Hematopoietic multipotent progenitor cell (in vitro differentiated cells): ENCODE measurements around the gene KCNQ4. TPM values are rescaled to one million over a fixed set of nuclear protein-coding genes. Genes with fewer than 3 reads are reported as not detected.

ENCODE experiments used
- DNase-seq, 3 donors: peaks; one replicate each; pipeline ENCODE4 v3.0.0-alpha.2; 2011 to 2015; ENCODE audit warnings: low read depth in 2 of 3, low spot score in 2 of 3
- total RNA-seq: library from RNA; depleted of rRNA; stranded (reverse); fragments of >200 nt; gene quantifications from one replicate; pipeline ENCODE4 v1.2.3, GENCODE V29; 2012

The KCNQ4 gene
- total RNA-seq, 1 donor, result 0.54 TPM

GRCh38 chr1:40818264-40818961, 34.8 kb downstream of the KCNQ4 start:
- peak; percentile 66 to 79 (median 74) for DNase-seq

GRCh38 chr1:40819101-40819500, 35.5 kb downstream of the KCNQ4 start:
- DNase-seq, result no peak

DNA sequence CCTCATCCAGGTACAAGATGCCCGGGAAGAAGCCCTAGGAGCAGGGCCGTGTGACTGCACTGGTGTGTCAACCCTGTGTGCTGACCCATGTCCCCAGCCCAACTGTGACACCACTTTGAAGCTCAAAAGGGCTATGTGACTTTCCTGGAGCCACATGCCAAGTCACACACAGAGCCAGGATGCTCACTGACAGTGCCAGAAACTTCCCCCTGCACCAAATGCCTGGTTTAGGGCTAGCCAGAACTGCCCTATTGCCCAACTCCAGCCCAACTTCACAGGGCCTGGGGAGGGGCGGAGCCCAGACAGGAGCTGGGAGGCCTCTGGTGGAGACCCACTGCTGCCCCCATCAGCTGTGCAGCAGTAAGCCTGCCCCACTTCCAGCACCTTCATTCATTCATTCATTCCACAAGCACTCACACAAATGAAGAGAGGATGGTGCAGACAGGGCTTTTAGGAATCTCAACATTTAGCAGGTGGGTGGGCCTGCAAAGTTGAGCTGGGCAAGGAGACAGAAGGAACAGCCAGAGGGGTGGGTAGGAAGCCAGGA, 36.7 kb downstream of the KCNQ4 start:
- no peak for DNase-seq

DNA sequence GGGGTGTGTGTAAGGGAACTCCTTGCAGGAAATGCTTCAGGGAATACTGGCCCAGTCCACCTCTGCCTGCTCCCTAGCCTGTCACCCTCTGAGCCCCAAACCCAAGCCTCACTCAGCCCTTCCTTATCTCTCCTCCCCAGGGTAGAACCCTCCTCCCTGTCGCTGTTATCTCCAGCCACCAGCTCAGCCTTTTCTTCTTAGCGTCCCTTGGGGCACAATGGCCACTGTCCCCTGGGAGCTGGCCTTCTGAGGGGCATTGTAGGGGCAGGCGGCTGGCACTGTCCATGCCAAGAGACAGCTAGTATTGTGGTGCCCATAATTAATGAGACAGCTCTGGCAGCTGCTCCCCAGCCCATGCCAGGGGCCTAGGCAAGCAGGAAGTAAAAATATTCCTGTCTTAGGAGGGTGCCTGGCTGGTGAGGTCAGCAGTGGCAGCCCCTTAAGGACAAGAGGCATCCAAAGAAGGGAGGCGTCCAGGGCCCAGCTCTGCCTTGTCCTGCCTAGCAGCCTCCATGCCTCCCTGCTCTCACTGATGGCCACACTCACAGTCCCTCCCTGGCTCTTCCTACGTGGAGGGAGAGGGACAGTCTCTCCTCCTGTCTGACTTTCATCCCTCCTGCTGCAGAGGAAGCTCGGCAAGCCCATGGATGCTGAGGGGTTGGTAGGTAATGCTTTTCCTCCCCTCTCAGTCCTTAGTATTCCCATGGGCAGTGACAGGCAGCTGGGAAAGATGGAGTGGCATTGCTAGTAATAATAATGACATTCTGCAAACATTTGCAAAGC, 37.5 kb downstream of the KCNQ4 start:
- peak in 2 of 3 donors; percentile 38 to 48 for DNase-seq

GRCh38 chr1:40822890-40823289, 39.3 kb downstream of the KCNQ4 start:
- DNase-seq, result no peak

- DNase-seq, result no peak
These were observed 39.8 kb downstream of the KCNQ4 start for GRCh38 chr1:40823345-40823744.

DNA sequence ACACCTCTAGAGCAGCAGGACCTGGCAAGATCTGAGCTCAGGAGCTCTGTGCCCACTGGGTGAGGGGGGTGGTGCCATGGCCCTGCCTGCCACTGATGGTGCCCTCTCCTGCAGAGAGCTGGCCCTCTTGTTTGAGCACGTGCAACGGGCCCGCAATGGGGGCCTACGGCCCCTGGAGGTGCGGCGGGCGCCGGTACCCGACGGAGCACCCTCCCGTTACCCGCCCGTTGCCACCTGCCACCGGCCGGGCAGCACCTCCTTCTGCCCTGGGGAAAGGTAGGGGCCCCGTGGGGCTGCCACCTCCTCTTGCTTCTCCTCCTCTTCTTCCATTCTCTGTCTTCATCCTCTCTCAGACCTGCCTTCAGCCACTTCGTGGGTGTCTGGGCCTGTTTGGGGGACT, 40.4 kb downstream of the KCNQ4 start:
- DNase-seq, result no peak

DNA sequence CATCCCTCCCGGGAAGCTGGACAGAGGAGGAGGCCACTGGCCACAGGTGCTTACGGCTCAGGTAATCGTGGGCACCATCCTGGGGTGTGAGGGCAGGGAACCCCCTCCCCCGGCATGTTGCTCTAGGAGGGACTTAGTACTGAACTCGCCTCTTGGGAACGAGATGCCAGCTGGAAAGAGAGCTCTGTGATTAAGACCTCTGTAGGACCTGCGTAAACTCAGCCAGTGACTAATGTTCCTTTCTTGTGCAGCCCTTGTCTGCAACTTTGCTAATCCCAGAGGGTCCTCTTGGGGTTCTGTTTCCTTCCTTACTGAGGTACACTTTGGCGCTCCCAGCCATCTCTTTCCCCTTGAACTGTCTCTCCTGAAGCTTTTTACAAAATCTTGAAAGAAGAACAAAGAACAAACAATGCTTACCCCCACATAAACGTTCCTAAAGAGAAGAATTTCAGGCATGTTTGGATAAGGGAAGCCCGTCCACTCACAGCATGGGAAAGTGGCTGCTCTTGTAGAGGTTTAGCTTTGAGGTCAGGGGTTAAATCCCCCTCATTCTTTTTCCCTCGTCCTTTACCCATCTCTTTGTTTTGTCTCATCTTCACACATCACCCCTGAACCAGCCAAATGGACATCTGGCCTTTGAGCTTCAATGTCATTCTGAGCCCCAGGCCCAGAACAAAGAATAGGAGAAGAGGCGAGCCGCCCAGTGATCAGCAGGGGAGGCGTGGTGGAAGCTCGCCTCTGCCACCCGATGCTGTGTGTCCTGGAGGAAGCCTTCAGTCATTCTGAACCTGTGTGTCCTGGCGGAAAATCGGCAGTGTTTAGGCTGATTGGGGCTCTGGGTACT, 41.2 kb downstream of the KCNQ4 start:
- no peak for DNase-seq

GRCh38 chr1:40825435-40825788, 41.8 kb downstream of the KCNQ4 start:
- DNase-seq, result peak in 1 of 3 donors; percentile 40

DNA sequence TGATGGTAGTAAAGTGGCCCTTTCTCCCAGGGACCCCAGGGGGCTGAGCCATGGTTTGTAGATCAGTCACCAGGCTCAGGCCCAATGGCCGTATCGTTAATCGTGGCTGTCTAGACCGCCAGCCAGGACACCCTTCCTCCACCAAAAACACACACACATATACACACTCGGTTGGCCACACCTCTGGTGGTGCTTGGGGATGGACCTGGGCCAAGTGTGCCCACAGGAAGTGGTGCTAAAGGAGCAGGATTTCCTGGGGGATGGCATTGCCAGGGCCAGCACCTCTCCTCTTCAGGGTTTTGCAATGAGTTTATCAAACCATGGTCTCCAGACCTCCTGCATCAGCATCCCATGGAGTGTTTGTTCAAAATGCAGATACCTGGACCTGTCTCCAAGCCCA, 42.4 kb downstream of the KCNQ4 start:
- DNase-seq, result no peak

DNA sequence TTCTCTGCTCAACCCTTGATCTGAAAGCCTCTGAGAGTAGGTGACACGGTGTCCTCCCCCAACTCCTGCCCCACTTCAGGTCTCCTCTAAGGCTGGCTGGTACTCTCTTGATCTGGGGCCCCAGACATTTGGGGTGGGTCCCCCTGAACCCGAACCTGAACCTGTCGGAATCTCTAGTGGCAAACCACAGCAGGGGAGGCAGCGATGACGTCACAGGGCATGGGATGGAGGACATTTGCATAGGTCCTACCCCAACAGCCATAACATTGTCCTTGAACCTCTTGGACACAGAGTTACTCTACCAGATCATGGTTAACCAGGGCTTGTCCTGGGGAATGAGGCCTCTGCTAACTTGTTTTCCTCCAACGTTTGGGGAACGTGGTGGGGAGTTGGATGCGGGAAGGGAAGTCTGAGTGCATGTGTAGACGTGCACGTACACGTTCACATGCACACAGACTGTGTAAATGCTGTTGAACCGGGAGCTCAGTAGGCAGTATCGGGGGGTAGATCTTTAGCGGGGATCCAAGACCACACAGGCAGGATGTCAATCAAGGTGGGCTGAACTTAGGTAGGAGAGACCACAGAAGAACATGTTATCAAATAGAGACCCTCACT, 46.2 kb downstream of the KCNQ4 start:
- DNase-seq, result no peak

DNA sequence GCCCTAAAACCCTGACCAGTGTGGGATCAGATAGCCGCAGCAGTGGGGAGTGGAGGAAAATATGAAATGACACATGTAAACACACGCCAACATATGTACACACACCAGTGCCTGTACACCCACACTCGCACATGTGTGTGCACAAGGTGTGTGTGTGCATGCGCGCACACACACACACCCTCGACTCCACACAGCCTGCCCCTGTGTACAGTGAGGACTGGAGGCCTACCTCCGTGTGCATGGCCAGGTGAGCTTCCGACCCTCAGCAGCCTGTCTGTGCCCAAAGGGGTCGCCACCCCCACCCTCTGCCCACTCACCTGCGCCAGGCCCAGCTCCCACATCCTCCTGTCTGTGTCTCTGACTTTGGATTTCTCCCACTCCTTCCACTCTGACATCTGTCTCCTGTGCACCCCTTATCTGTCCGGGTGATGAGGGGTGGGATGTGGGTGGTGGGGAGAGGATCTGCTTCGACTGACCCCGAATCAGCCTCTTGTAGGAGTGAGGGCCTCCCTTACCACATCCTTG, 46.9 kb downstream of the KCNQ4 start:
- no peak for DNase-seq

DNA sequence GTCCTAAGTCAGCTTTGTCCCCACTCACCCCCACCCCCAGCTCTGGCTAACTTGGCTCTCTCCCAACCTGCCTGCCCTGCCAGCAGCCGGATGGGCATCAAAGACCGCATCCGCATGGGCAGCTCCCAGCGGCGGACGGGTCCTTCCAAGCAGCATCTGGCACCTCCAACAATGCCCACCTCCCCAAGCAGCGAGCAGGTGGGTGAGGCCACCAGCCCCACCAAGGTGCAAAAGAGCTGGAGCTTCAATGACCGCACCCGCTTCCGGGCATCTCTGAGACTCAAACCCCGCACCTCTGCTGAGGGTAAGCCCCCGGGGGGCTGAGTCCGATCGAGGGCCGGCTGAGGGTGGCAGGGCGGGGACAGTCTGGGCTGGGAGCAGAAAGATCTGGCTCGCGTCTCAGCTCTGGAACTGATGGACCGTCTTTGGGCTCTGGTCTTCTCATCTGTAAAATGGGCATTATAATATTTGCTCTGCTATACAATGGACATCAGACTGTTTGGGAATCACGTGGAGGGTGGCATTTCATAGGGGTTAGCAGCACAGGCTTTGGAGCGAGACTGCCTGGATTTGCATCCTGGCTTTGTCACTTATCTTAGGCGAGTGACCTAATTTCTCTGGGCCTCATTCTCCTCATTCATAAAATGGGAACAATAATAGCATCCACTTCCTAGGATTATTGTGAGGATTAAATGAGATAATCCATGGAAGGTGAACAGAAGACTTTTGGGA, 47.6 kb downstream of the KCNQ4 start:
- no peak for DNase-seq

DNA sequence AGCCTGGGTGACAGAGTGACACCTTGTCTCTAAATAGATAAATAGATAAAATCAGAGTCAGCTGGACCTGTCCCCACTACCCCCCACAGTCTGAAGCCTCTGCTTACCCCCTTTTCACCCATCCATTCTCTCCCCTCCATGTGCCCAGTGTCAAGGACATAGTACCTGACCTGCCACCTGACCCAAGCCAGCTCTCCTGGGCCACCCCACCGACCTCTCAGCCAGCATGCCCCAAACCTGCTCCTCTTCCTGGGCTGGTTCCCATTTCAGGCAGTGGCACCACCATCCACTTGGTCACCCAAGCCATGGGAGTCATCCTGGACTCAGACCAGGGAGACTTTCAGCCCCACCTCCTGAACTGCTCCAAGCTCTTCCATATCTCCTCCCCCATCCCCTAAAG, 50.4 kb downstream of the KCNQ4 start:
- DNase-seq, result no peak

GRCh38 chr1:40834968-40835545, 51.5 kb downstream of the KCNQ4 start:
- DNase-seq, result no peak

- DNase-seq, result no peak
These were observed 52.7 kb downstream of the KCNQ4 start for GRCh38 chr1:40836283-40836682.

GRCh38 chr1:40837601-40838000, 54.0 kb downstream of the KCNQ4 start:
- no peak for DNase-seq

DNA sequence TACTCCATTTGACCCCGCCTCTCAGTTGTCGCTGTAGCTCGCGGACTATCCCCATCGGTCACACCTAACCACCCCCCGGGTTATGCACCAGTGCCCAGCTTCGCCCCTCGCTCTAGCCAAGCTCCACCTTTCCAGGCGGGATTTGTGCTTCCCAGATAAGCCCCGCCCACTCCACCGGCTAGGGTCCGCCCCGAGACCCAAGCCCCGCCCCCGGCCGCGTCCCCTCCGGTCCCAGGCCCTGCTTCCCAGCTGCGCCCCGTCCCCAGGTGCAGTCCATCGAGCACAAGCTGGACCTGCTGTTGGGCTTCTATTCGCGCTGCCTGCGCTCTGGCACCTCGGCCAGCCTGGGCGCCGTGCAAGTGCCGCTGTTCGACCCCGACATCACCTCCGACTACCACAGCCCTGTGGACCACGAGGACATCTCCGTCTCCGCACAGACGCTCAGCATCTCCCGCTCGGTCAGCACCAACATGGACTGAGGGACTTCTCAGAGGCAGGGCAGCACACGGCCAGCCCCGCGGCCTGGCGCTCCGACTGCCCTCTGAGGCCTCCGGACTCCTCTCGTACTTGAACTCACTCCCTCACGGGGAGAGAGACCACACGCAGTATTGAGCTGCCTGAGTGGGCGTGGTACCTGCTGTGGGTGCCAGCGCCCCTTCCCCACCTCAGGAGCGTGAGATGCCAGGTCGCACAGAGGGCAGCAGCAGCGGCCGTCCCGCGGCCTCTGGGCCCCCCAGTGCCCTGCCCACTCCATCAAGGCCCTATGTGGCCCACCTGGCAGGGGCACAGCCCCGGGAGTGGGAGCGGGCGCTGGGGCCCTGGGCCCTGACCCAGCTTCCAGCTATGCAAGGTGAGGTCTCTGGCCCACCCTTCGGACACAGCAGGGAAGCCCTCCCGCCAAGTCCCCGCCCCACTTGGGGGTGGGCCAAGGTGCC, 54.7 kb downstream of the KCNQ4 start:
- no peak for DNase-seq
